ENCODE measurements around the gene FIGNL2. TPM values are rescaled to one million over a fixed set of nuclear protein-coding genes. Genes with fewer than 3 reads are reported as not detected.

Gene FIGNL2, protein sequence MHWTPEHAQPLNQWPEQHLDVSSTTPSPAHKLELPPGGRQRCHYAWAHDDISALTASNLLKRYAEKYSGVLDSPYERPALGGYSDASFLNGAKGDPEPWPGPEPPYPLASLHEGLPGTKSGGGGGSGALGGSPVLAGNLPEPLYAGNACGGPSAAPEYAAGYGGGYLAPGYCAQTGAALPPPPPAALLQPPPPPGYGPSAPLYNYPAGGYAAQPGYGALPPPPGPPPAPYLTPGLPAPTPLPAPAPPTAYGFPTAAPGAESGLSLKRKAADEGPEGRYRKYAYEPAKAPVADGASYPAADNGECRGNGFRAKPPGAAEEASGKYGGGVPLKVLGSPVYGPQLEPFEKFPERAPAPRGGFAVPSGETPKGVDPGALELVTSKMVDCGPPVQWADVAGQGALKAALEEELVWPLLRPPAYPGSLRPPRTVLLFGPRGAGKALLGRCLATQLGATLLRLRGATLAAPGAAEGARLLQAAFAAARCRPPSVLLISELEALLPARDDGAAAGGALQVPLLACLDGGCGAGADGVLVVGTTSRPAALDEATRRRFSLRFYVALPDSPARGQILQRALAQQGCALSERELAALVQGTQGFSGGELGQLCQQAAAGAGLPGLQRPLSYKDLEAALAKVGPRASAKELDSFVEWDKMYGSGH
- 28.1 TPM for polyA plus RNA-seq (2013, experiment 1 of 2)
- 28.7 TPM for polyA plus RNA-seq (2013, experiment 2 of 2)

DNA sequence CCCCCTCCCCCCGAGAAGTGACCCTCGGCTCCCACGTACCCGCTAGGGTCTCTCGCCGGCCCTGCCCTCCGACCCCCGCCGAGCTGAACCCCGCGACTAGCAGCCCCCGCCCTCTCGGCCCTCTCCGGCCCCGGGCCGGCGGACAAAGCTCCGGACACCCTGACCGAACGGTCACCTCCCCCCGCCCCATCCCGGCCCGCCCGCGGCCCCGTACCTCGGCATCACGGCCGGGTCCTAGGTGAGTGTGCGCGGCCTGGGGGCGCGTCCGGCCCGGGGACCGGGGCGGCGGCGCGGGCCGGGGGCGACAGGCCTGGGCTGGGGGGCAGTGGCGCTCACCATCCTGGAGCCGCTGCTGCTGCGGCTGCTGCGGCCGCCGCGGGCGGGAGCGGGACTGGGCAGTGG is at the start of gene FIGNL2:
FIGNL2 (minus strand) TSS at position 393 of the 402 bp plus-strand sequence. CDS start 26,305 bp downstream, outside the sequence.
- peak within 1 kb of the TSS; percentile 88 for H3K27ac ChIP-seq (replicated peaks; ENCODE audit: low read length)
- peak within 1 kb of the TSS; percentile 96 for H2BK5ac ChIP-seq (ENCODE audit: low read length)
- H4K8ac ChIP-seq (ENCODE audit: low read depth, low read length): no peak within 1 kb of the TSS
- H3K36me3 ChIP-seq (replicated peaks in 1 of 2; ENCODE audit: control insufficient read depth in 2 of 2, insufficient read depth in 2 of 2, low read length in 2 of 2): peaks cover 4 to 46% of the 10 kb centered on the region in 2 donors
- H3K79me1 ChIP-seq (ENCODE audit: low read depth, low read length): peaks cover 11% of the 10 kb centered on the region
- H2BK12ac ChIP-seq (ENCODE audit: low read length): peak within 1 kb of the TSS; percentile 77
- no peaks in the 10 kb centered on the region for H3K9me3 ChIP-seq (replicated peaks in 1 of 2; ENCODE audit: control insufficient read depth in 2 of 2, insufficient read depth in 1 of 2, low read depth in 1 of 2, low read length in 2 of 2)
- peak within 1 kb of the TSS; percentile 80 to 93 for H3K4me3 ChIP-seq (ENCODE audit: low read length in 2 of 2)
- peak; percentile 54 for DNase-seq (ENCODE audit: low spot score)
- no peaks in the 10 kb centered on the region for H3K27me3 ChIP-seq (ENCODE audit: control insufficient read depth in 3 of 3, insufficient read depth in 3 of 3, low read depth in 1 of 3, low read length in 3 of 3)
- peak within 1 kb of the TSS; percentile 19 for H3K4ac ChIP-seq (ENCODE audit: low read length)
- peak within 1 kb of the TSS; percentile 85 for H3K9ac ChIP-seq (ENCODE audit: low read depth, low read length, poor library complexity)
- peak within 1 kb of the TSS; percentile 12 for H2BK15ac ChIP-seq (ENCODE audit: low read length)
- peak within 1 kb of the TSS; percentile 93 for H3K4me2 ChIP-seq (ENCODE audit: insufficient read depth, low read length, poor library complexity, severe bottlenecking)
- H3K4me1 ChIP-seq (ENCODE audit: control insufficient read depth in 2 of 2, insufficient read depth in 1 of 2, low read depth in 1 of 2, low read length in 2 of 2): peaks cover 24 to 29% of the 10 kb centered on the region in 2 donors
- H2BK120ac ChIP-seq (ENCODE audit: low read depth, low read length): peak within 1 kb of the TSS; percentile 51
- peak within 1 kb of the TSS; percentile 95 for H3K18ac ChIP-seq (ENCODE audit: low read length)
- H2AK5ac ChIP-seq (ENCODE audit: low read depth, low read length): peak within 1 kb of the TSS; percentile 67
- H2AFZ ChIP-seq (ENCODE audit: low read length): peak within 1 kb of the TSS; percentile 84
- H4K91ac ChIP-seq (ENCODE audit: low read depth, low read length, poor library complexity): peak within 1 kb of the TSS; percentile 82
- WGBS, 2 donors (ENCODE audit: extremely low coverage in 2 of 2, insufficient read length in 2 of 2, insufficient replicate concordance in 1 of 2): no CpG with 5 or more reads among the region's 51 CpGs
- H3K23ac ChIP-seq (ENCODE audit: low read depth, low read length, poor library complexity): peak within 1 kb of the TSS; percentile 77
- no peak within 1 kb of the TSS for H3K14ac ChIP-seq (ENCODE audit: low read length)

DNA sequence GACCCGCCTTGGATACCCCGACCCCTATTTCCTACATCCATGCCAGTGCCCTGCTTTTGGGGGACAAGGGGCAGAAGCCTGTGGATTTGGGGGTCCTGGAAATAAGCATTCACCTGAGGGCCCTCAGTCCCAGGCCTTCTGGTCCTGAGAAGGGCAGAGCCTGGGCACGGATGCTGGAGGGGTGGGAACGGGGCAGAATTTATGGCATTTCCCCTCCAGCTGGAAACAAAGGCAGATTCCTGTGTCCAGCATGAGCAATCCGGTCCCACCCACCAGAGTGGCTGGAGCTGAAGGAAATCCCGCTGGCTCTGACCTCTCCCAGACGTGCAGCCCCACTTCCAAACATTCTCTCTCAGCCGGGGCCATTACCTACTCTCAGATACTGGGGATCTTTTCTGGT is 48.7 kb upstream of the FIGNL2 start:
- Histone ChIP-seq H4K91ac (ENCODE audit: low read depth, low read length, poor library complexity) (no peak overlapping the region), H3K23ac (ENCODE audit: low read depth, low read length, poor library complexity) (no peak overlapping the region), H4K8ac (ENCODE audit: low read depth, low read length) (no peak overlapping the region), H2AFZ (ENCODE audit: low read length) (no peak overlapping the region), H2BK120ac (ENCODE audit: low read depth, low read length) (no peak overlapping the region), H3K9me3 (replicated peaks in 1 of 2; ENCODE audit: control insufficient read depth in 2 of 2, insufficient read depth in 1 of 2, low read depth in 1 of 2, low read length in 2 of 2) (no peaks in the 10 kb centered on the region), H2BK12ac (ENCODE audit: low read length) (no peak overlapping the region), H3K4me3 (ENCODE audit: low read length in 2 of 2) (no peak overlapping the region), H3K9ac (ENCODE audit: low read depth, low read length, poor library complexity) (no peak overlapping the region), H3K4me1 (ENCODE audit: control insufficient read depth in 2 of 2, insufficient read depth in 1 of 2, low read depth in 1 of 2, low read length in 2 of 2) (peaks cover 0 to 13% of the 10 kb centered on the region in 2 donors), H2BK15ac (ENCODE audit: low read length) (no peak overlapping the region), H3K79me1 (ENCODE audit: low read depth, low read length) (no peaks in the 10 kb centered on the region), H3K27ac (replicated peaks; ENCODE audit: low read length) (no peak overlapping the region), H3K4me2 (ENCODE audit: insufficient read depth, low read length, poor library complexity, severe bottlenecking) (no peak overlapping the region), H3K4ac (ENCODE audit: low read length) (no peak overlapping the region), H2AK5ac (ENCODE audit: low read depth, low read length) (no peak overlapping the region), H3K14ac (ENCODE audit: low read length) (no peak overlapping the region), H3K27me3 (ENCODE audit: control insufficient read depth in 3 of 3, insufficient read depth in 3 of 3, low read depth in 1 of 3, low read length in 3 of 3) (peaks cover 0 to 22% (median 0%) of the 10 kb centered on the region in 3 experiments), H3K18ac (ENCODE audit: low read length) (no peak overlapping the region), H3K36me3 (replicated peaks in 1 of 2; ENCODE audit: control insufficient read depth in 2 of 2, insufficient read depth in 2 of 2, low read length in 2 of 2) (no peaks in the 10 kb centered on the region), H2BK5ac (ENCODE audit: low read length) (no peak overlapping the region)
- no peak for DNase-seq (ENCODE audit: low spot score)
- WGBS, 2 donors (ENCODE audit: extremely low coverage in 2 of 2, insufficient read length in 2 of 2, insufficient replicate concordance in 1 of 2): no CpG with 5 or more reads among the region's 8 CpGs

DNA sequence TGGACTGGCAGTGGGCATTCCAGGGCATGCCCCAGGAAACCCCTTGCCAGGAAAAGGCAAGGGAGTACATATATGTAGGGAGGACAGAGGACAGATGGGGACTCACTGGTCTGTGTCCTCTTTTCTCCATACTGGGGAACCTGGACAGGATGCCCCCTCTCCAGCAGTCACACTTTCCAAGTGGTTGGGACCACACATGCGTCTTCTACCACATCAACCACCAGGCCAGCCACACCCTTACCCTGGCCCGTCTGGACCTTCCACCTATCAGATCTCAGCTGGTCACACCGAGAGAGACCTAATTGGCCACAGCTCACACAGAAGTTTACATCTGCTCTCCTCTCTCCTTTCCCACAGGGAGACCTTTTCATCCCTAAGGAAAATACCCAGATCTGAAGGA is 47.7 kb upstream of the FIGNL2 start:
- Histone ChIP-seq H3K9me3 (replicated peaks in 1 of 2; ENCODE audit: control insufficient read depth in 2 of 2, insufficient read depth in 1 of 2, low read depth in 1 of 2, low read length in 2 of 2) (no peaks in the 10 kb centered on the region), H2AK5ac (ENCODE audit: low read depth, low read length) (peak overlapping the region; percentile 95), H4K8ac (ENCODE audit: low read depth, low read length) (no peak overlapping the region), H2BK5ac (ENCODE audit: low read length) (no peak overlapping the region), H3K9ac (ENCODE audit: low read depth, low read length, poor library complexity) (no peak overlapping the region), H4K91ac (ENCODE audit: low read depth, low read length, poor library complexity) (no peak overlapping the region), H3K14ac (ENCODE audit: low read length) (no peak overlapping the region), H3K4me1 (ENCODE audit: control insufficient read depth in 2 of 2, insufficient read depth in 1 of 2, low read depth in 1 of 2, low read length in 2 of 2) (peaks cover 0 to 11% of the 10 kb centered on the region in 2 donors), H3K18ac (ENCODE audit: low read length) (peak overlapping the region; percentile 96), H2BK120ac (ENCODE audit: low read depth, low read length) (no peak overlapping the region), H2BK12ac (ENCODE audit: low read length) (peak overlapping the region; percentile 52), H3K79me1 (ENCODE audit: low read depth, low read length) (no peaks in the 10 kb centered on the region), H3K4me2 (ENCODE audit: insufficient read depth, low read length, poor library complexity, severe bottlenecking) (no peak overlapping the region), H3K27me3 (ENCODE audit: control insufficient read depth in 3 of 3, insufficient read depth in 3 of 3, low read depth in 1 of 3, low read length in 3 of 3) (peaks cover 0 to 22% (median 0%) of the 10 kb centered on the region in 3 experiments), H3K4me3 (ENCODE audit: low read length in 2 of 2) (no peak overlapping the region), H3K27ac (replicated peaks; ENCODE audit: low read length) (no peak overlapping the region), H3K4ac (ENCODE audit: low read length) (no peak overlapping the region), H3K23ac (ENCODE audit: low read depth, low read length, poor library complexity) (no peak overlapping the region), H2BK15ac (ENCODE audit: low read length) (peak overlapping the region; percentile 86), H3K36me3 (replicated peaks in 1 of 2; ENCODE audit: control insufficient read depth in 2 of 2, insufficient read depth in 2 of 2, low read length in 2 of 2) (no peaks in the 10 kb centered on the region), H2AFZ (ENCODE audit: low read length) (no peak overlapping the region)
- WGBS, 2 donors (ENCODE audit: extremely low coverage in 2 of 2, insufficient read length in 2 of 2, insufficient replicate concordance in 1 of 2): no CpG with 5 or more reads among the region's 3 CpGs
- DNase-seq (ENCODE audit: low spot score): no peak
